ENCODE measurements around the gene MXRA8. TPM values are rescaled to one million over a fixed set of nuclear protein-coding genes. Genes with fewer than 3 reads are reported as not detected.

Gene MXRA8
- total RNA-seq, 2 donors from 2014 or later = 1.6 to 3.0 TPM

- H3K9me3 Mint-ChIP-seq = peaks cover 0 to 8% of the 10 kb centered on the region in 2 donors
- H3K4me1 Mint-ChIP-seq (ENCODE audit: low read depth) = peaks cover 6% of the 10 kb centered on the region
- peaks cover 6 to 10% of the 10 kb centered on the region in 2 donors for H3K36me3 Mint-ChIP-seq (ENCODE audit: insufficient read depth in 2 of 2)
- DNase-seq = no peak
- no peak overlapping the region for H3K27ac Mint-ChIP-seq
- H3K27me3 Mint-ChIP-seq (ENCODE audit: low read depth) = no peaks in the 10 kb centered on the region
- ATAC-seq (replicated peaks in 1 of 2) = no peak
- H3K4me3 Mint-ChIP-seq = no peak overlapping the region
Observed at GRCh38 chr1:1338278-1338677, 20.1 kb downstream of the MXRA8 start.

GRCh38 chr1:1337793-1338147 lies 20.6 kb downstream of the MXRA8 start:
- no peak overlapping the region for H3K4me3 Mint-ChIP-seq
- peaks cover under 1% of the 10 kb centered on the region for H3K4me1 Mint-ChIP-seq (ENCODE audit: low read depth)
- peaks cover 6 to 10% of the 10 kb centered on the region in 2 donors for H3K36me3 Mint-ChIP-seq (ENCODE audit: insufficient read depth in 2 of 2)
- H3K27ac Mint-ChIP-seq = no peak overlapping the region
- peak; percentile 50 to 56 for ATAC-seq (replicated peaks in 1 of 2)
- no peaks in the 10 kb centered on the region for H3K27me3 Mint-ChIP-seq (ENCODE audit: low read depth)
- peaks cover 0 to 8% of the 10 kb centered on the region in 2 donors for H3K9me3 Mint-ChIP-seq
- DNase-seq = peak; percentile 45 to 51

DNA sequence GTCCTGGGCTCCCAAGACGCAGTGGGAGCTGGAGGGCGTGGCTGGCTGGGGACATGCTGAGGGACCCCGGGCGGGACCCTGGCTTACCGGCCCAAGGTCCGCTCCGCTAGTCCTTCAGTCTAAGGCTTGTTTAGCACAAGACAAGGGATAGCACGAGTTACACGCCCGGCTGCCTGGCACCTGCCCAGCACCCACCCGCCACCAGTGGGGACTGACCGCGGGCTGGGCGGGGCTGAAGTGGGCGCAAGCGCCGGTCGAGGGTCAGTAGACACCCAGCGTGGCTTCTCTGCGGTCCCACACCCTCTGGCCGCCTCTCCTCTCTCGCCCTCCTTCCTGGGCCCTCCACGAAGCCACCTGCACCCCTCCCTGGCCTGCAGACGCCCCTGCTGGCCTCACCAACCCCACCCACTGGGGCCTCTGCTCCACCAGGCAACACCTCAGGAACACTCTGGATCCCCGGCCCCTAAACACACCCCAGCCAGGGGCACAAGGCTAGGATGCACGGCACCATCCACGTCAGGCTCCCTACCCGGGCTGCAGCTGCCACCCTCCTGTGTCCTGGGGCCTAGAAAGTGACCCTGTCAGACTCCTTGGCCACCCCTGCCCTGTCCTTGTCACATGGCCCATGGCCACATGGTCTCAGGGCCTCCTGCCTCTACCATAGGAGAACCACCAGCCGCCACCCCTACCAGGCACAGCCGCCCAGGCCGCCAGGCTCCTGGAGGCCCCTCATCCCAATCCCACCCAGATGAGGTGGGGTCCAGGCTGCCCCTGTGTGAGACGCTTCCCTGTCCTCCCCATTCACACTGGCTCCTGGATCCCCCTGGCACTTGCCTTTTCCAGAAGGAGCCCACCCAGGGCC lies 21.2 kb downstream of the MXRA8 start:
- no peak for DNase-seq
- H3K36me3 Mint-ChIP-seq (ENCODE audit: insufficient read depth in 2 of 2) = peaks cover 6 to 10% of the 10 kb centered on the region in 2 donors
- ATAC-seq (replicated peaks in 1 of 2) = no peak
- H3K4me1 Mint-ChIP-seq (ENCODE audit: low read depth) = no peaks in the 10 kb centered on the region
- no peak overlapping the region for H3K27ac Mint-ChIP-seq
- H3K9me3 Mint-ChIP-seq = peaks cover 0 to 8% of the 10 kb centered on the region in 2 donors
- no peak overlapping the region for H3K4me3 Mint-ChIP-seq
- no peaks in the 10 kb centered on the region for H3K27me3 Mint-ChIP-seq (ENCODE audit: low read depth)

GRCh38 chr1:1336446-1336845 lies 21.9 kb downstream of the MXRA8 start:
- ATAC-seq (replicated peaks in 1 of 2) = no peak
- Mint-ChIP-seq H3K27me3 (ENCODE audit: low read depth) (no peaks in the 10 kb centered on the region), H3K9me3 (peaks cover 0 to 8% of the 10 kb centered on the region in 2 donors), H3K36me3 (ENCODE audit: insufficient read depth in 2 of 2) (peaks cover 6 to 8% of the 10 kb centered on the region in 2 donors), H3K4me1 (ENCODE audit: low read depth) (no peaks in the 10 kb centered on the region), H3K4me3 (no peak overlapping the region), H3K27ac (no peak overlapping the region)
- DNase-seq = no peak

DNA sequence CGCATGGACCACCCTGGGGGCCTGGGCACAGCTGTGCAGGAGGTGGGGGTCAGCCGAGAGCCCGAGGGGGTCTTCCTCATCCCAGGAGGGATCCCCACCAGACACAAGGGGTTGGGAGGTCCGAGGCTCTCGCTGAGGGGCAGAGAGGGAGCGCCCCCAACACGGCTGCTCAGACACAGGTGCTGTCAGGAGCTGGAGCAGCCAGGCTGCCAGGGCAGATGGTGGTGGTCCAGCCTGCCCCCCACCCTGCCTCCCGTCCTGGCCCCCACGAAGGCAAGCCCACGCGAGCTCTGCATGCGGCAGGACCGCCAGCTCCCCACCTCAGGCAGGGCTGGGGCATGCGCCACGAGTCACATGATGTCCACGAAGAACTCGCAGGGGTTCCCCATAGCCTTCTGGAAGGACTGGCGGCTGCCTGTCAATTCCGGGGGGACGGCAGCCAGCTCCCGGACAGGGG lies 22.5 kb downstream of the MXRA8 start:
- ATAC-seq (replicated peaks in 1 of 2) (no peak), DNase-seq (no peak)
- H3K9me3 Mint-ChIP-seq = peaks cover 0 to 3% of the 10 kb centered on the region in 2 donors
- no peaks in the 10 kb centered on the region for H3K4me1 Mint-ChIP-seq (ENCODE audit: low read depth)
- no peak overlapping the region for H3K27ac Mint-ChIP-seq
- H3K36me3 Mint-ChIP-seq (ENCODE audit: insufficient read depth in 2 of 2) = peaks cover 2% of the 10 kb centered on the region in 2 donors
- no peaks in the 10 kb centered on the region for H3K27me3 Mint-ChIP-seq (ENCODE audit: low read depth)
- no peak overlapping the region for H3K4me3 Mint-ChIP-seq

DNA sequence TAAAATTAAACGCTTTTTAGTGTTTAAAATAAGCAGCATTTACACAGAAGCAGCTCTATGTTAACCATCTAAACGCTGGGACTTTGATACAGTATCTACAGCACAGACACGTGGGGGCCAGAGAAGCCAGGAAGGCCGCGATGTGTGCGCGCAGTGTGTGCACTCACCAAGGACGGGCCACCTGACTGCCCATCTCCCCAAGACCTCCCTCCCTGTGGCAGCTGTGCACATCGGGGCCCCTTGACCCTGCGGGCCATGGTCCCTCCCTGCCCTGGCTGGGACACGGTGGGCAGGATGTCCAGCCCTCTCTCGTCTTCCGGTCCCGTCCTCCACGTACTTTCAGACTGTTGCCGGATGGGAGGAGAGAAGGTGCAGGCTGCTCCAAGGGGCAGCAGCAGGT lies 23.1 kb downstream of the MXRA8 start:
- ATAC-seq (replicated peaks in 1 of 2) = no peak
- Mint-ChIP-seq H3K4me3 (no peak overlapping the region), H3K9me3 (no peaks in the 10 kb centered on the region), H3K36me3 (ENCODE audit: insufficient read depth in 2 of 2) (peaks cover 0 to 2% of the 10 kb centered on the region in 2 donors), H3K27ac (no peak overlapping the region), H3K4me1 (ENCODE audit: low read depth) (no peaks in the 10 kb centered on the region), H3K27me3 (ENCODE audit: low read depth) (no peaks in the 10 kb centered on the region)
- no peak for DNase-seq

DNA sequence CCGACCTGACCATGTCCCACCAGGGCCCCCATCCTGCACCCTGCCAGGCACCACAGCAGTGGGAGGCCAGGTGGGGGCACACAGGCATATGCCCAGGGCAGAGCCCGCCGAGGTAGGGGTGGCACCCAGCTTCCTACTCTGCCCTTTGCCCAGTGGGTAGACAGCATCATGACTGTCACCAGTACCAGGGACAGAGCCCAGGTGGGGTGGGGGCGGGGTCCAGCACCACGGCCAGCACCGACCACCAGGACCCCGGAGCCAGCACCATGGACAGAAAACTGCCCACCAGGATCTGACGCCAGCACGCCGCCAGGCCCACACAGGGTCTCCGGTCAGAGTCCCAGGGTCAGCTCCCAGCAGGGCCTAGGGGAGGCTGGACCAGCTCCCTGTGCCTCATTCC lies 23.5 kb downstream of the MXRA8 start:
- DNase-seq = no peak
- Mint-ChIP-seq H3K27ac (no peak overlapping the region), H3K9me3 (no peaks in the 10 kb centered on the region), H3K27me3 (ENCODE audit: low read depth) (no peaks in the 10 kb centered on the region), H3K4me1 (ENCODE audit: low read depth) (no peaks in the 10 kb centered on the region), H3K4me3 (no peak overlapping the region), H3K36me3 (ENCODE audit: insufficient read depth in 2 of 2) (peaks cover 0 to 2% of the 10 kb centered on the region in 2 donors)
- ATAC-seq (replicated peaks in 1 of 2) = no peak

DNA sequence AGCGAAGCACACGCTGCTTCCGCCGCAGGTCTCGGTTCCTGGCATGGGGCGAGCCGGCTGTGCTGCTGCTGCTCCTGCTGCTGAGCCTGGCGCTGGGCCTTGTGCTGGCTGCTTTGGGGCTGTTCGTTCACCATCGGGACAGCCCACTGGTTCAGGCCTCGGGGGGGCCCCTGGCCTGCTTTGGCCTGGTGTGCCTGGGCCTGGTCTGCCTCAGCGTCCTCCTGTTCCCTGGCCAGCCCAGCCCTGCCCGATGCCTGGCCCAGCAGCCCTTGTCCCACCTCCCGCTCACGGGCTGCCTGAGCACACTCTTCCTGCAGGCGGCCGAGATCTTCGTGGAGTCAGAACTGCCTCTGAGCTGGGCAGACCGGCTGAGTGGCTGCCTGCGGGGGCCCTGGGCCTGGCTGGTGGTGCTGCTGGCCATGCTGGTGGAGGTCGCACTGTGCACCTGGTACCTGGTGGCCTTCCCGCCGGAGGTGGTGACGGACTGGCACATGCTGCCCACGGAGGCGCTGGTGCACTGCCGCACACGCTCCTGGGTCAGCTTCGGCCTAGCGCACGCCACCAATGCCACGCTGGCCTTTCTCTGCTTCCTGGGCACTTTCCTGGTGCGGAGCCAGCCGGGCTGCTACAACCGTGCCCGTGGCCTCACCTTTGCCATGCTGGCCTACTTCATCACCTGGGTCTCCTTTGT lies 24.7 kb downstream of the MXRA8 start:
- H3K9me3 Mint-ChIP-seq = peaks cover 0 to 1% of the 10 kb centered on the region in 2 donors
- H3K4me1 Mint-ChIP-seq (ENCODE audit: low read depth) = no peaks in the 10 kb centered on the region
- ATAC-seq (replicated peaks in 1 of 2) (no peak), DNase-seq (no peak)
- H3K4me3 Mint-ChIP-seq = no peak overlapping the region
- no peaks in the 10 kb centered on the region for H3K27me3 Mint-ChIP-seq (ENCODE audit: low read depth)
- no peak overlapping the region for H3K27ac Mint-ChIP-seq
- H3K36me3 Mint-ChIP-seq (ENCODE audit: insufficient read depth in 2 of 2) = no peaks in the 10 kb centered on the region

GRCh38 chr1:1332774-1333480 lies 25.4 kb downstream of the MXRA8 start:
- ATAC-seq (replicated peaks in 1 of 2) (no peak), DNase-seq (no peak)
- Mint-ChIP-seq H3K27me3 (ENCODE audit: low read depth) (no peaks in the 10 kb centered on the region), H3K36me3 (ENCODE audit: insufficient read depth in 2 of 2) (no peaks in the 10 kb centered on the region), H3K27ac (no peak overlapping the region), H3K4me3 (no peak overlapping the region), H3K9me3 (peaks cover 0 to 1% of the 10 kb centered on the region in 2 donors), H3K4me1 (ENCODE audit: low read depth) (no peaks in the 10 kb centered on the region)

DNA sequence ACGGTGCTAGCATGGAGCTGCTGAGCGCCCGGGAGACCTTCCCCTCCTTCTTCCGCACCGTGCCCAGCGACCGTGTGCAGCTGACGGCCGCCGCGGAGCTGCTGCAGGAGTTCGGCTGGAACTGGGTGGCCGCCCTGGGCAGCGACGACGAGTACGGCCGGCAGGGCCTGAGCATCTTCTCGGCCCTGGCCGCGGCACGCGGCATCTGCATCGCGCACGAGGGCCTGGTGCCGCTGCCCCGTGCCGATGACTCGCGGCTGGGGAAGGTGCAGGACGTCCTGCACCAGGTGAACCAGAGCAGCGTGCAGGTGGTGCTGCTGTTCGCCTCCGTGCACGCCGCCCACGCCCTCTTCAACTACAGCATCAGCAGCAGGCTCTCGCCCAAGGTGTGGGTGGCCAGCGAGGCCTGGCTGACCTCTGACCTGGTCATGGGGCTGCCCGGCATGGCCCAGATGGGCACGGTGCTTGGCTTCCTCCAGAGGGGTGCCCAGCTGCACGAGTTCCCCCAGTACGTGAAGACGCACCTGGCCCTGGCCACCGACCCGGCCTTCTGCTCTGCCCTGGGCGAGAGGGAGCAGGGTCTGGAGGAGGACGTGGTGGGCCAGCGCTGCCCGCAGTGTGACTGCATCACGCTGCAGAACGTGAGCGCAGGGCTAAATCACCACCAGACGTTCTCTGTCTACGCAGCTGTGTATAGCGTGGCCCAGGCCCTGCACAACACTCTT lies 26.2 kb downstream of the MXRA8 start:
- Mint-ChIP-seq H3K27ac (no peak overlapping the region), H3K36me3 (ENCODE audit: insufficient read depth in 2 of 2) (no peaks in the 10 kb centered on the region), H3K9me3 (peaks cover 0 to 1% of the 10 kb centered on the region in 2 donors), H3K4me3 (no peak overlapping the region), H3K4me1 (ENCODE audit: low read depth) (no peaks in the 10 kb centered on the region), H3K27me3 (ENCODE audit: low read depth) (no peaks in the 10 kb centered on the region)
- DNase-seq = no peak
- ATAC-seq (replicated peaks in 1 of 2) = no peak

- peaks cover 2% of the 10 kb centered on the region for H3K4me1 Mint-ChIP-seq (ENCODE audit: low read depth)
- H3K27me3 Mint-ChIP-seq (ENCODE audit: low read depth) = no peaks in the 10 kb centered on the region
- H3K9me3 Mint-ChIP-seq = peaks cover 0 to 1% of the 10 kb centered on the region in 2 donors
- H3K4me3 Mint-ChIP-seq = no peak within 1 kb of the TSS
- DNase-seq (no peak), ATAC-seq (replicated peaks in 1 of 2) (no peak)
- H3K36me3 Mint-ChIP-seq (ENCODE audit: insufficient read depth in 2 of 2) = no peaks in the 10 kb centered on the region
- H3K27ac Mint-ChIP-seq = no peak within 1 kb of the TSS
Observed at GRCh38 chr1:1331068-1331965, 27.0 kb downstream of the MXRA8 start, which contains the start of gene TAS1R3. TAS1R3 (plus strand) TSS chr1:1331280; CDS start chr1:1331346, 66 bp downstream.
